K562 (cell line): ENCODE results near the gene CYB5D1. TPM values are rescaled to one million over a fixed set of nuclear protein-coding genes. Genes with fewer than 3 reads are reported as not detected.

Source experiments
- CBFA2T2 ChIP-seq: fragments of 450-650 bp; conservative IDR thresholded peaks from 2 replicates; pipeline ENCODE4 v1.6.1; 2017; ENCODE audit warnings: mild to moderate bottlenecking
- CSDE1 ChIP-seq, 2 experiments: fragments of 450-650 bp; IDR thresholded peaks; 2 replicates each; pipeline ENCODE4 v1.6.1; 2016; ENCODE audit warnings: mild to moderate bottlenecking in 1 of 2
- CTBP1 ChIP-seq: fragments of 450-650 bp; IDR thresholded peaks from 2 replicates; pipeline ENCODE4 v1.6.1; 2016; ENCODE audit warnings: borderline replicate concordance
- EZH2 ChIP-seq: IDR thresholded peaks from 2 replicates; pipeline ENCODE4 v1.6.1; 2012; ENCODE audit warnings: low read depth, mild to moderate bottlenecking, inconsistent platforms, low read length, borderline replicate concordance
- TCFL5 ChIP-seq: fragments of 250-450 bp; sonication (Bioruptor Pico); conservative IDR thresholded peaks from 2 replicates; pipeline ENCODE4 v1.6.1; 2021; ENCODE audit warnings: mild to moderate bottlenecking, moderate library complexity, matching md5 sums
- ZNF143 ChIP-seq: sonication (generic); formaldehyde crosslinking; IDR thresholded peaks from 2 replicates; pipeline ENCODE4 v1.9.0; 2022; ENCODE audit warnings: mild to moderate bottlenecking, missing genetic modification reagents
- ZNF407 ChIP-seq: fragments of 450-650 bp; IDR thresholded peaks from 2 replicates; pipeline ENCODE4 v1.6.1; 2016; ENCODE audit warnings: low read depth
- ZNF695 ChIP-seq: fragments of 450-650 bp; formaldehyde crosslinking; IDR thresholded peaks from 2 replicates; pipeline ENCODE4 v1.4.0; 2020; ENCODE audit warnings: mild to moderate bottlenecking, moderate library complexity
- polyA plus RNA-seq, 8 experiments: library from polyadenylated mRNA; depleted of rRNA in 4 of 8; stranded (reverse) in 5 of 8; unstranded in 3 of 8; fragments of >200 nt; fragmentation: Nextera tagmentation in 2 of 8; fragmentation: Illumina TruSeq in 1 of 8; extraction: Ambion mirVana in 2 of 8; extraction: Trizol in 1 of 8; gene quantifications; 2 replicates each; pipeline versions ENCODE4 v1.2.1 to v1.2.3, GENCODE V29; 2011 to 2014; ENCODE audit warnings: inconsistent platforms in 1 of 8, missing spikeins in 1 of 8
- total RNA-seq, 7 experiments: library from RNA; depleted of rRNA in 6 of 7; stranded (reverse); fragments of >200 nt in 6 of 7; fragmentation: Illumina TruSeq in 2 of 7; extraction: Trizol in 2 of 7; gene quantifications; 2 replicates each; pipeline versions ENCODE4 v1.2.1 to v1.2.3, GENCODE V29; 2011 to 2021; ENCODE audit warnings: low replicate concordance in 1 of 7
- TF ChIP-seq, protein P1 (sequence below), 3 experiments: fragments of 200-800 bp in 1 of 3; fragments of 250-450 bp in 1 of 3; fragments of 450-650 bp in 1 of 3; sonication (Bioruptor Pico) in 1 of 3; sonication (Bioruptor generic) in 1 of 3; formaldehyde crosslinking in 1 of 3; IDR thresholded peaks; 2 replicates each; pipeline versions ENCODE4 v1.6.1 to v1.8.0; 2016 to 2022; ENCODE audit warnings: mild to moderate bottlenecking in 2 of 3, missing genetic modification characterization in 2 of 3, missing compliant biosample characterization in 1 of 3, moderate library complexity in 1 of 3
- TF ChIP-seq, protein P2 (sequence below): fragments of 250-450 bp; sonication (Bioruptor Pico); IDR thresholded peaks from 2 replicates; pipeline ENCODE4 v1.8.0; 2022; ENCODE audit warnings: inconsistent platforms, mild to moderate bottlenecking, moderate library complexity, borderline replicate concordance
- TF ChIP-seq, protein P3 (sequence below): fragments of 250-450 bp; sonication (Bioruptor Pico); IDR thresholded peaks from 2 replicates; pipeline ENCODE4 v1.8.0; 2021; ENCODE audit warnings: borderline replicate concordance, mild to moderate bottlenecking, moderate library complexity; ENCODE audit not compliant: poor library complexity, severe bottlenecking

The CYB5D1 gene
- total and polyA plus RNA-seq, 9 of the 15 experiments (the other 6 are each of a cell fraction or from before 2014, with no cell fraction given), result 2.4 to 7.9 (median 5.7) TPM

DNA sequence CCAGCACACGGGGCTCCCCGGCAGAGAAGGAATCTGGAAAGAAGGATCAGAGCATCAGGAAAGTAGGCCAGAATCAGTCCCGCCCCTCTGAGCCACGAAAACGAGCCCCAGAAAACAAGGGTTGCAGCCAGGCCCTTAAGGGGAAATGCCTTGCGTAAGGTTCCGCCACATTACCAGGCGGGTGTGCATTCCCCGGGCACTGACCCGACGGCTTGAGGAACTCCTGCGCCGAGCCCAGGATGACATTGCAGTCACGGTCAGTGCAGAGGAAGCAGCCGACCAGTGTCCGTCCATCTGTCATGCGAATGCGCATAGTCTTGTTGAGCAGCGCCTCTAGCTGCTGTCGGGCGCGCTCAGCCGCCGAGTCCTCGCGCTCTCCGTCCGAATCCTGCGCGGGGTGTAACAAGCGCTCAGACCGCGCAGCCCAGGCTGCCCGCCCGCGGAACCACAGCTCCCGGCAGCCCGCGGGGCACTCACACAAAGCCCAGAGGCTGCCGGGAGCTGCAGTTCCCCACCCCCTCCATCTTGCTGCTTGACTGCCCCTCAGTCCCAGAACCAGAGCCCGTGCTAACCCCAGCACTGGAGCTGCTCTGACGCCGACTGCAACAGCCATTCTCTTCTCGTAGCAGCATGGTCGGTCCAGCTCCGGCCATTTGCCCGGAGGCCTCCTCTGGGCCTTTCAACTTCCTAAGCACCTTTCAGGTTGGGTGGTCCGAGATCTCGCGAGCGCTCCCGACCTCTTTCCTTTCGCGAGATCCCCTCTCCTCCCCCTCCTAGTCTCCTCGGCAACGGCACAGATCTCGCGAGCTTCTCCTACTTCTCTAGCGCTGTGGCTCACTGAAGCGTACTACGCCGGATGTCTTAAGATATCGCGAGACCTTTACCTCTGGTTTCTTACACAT lies 741 bp upstream of the CYB5D1 start, which contains the start of gene NAA38 (continued):
- TF ChIP-seq, protein P1, sequence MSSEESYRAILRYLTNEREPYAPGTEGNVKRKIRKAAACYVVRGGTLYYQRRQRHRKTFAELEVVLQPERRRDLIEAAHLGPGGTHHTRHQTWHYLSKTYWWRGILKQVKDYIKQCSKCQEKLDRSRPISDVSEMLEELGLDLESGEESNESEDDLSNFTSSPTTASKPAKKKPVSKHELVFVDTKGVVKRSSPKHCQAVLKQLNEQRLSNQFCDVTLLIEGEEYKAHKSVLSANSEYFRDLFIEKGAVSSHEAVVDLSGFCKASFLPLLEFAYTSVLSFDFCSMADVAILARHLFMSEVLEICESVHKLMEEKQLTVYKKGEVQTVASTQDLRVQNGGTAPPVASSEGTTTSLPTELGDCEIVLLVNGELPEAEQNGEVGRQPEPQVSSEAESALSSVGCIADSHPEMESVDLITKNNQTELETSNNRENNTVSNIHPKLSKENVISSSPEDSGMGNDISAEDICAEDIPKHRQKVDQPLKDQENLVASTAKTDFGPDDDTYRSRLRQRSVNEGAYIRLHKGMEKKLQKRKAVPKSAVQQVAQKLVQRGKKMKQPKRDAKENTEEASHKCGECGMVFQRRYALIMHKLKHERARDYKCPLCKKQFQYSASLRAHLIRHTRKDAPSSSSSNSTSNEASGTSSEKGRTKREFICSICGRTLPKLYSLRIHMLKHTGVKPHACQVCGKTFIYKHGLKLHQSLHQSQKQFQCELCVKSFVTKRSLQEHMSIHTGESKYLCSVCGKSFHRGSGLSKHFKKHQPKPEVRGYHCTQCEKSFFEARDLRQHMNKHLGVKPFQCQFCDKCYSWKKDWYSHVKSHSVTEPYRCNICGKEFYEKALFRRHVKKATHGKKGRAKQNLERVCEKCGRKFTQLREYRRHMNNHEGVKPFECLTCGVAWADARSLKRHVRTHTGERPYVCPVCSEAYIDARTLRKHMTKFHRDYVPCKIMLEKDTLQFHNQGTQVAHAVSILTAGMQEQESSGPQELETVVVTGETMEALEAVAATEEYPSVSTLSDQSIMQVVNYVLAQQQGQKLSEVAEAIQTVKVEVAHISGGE (CRISPR knock-in tag; IDR thresholded peaks at IDR 0.05), result no peak
- TF ChIP-seq ZNF407 (peak; percentile 86), ZNF695 (CRISPR knock-in tag) (no peak), EZH2 (no peak), CBFA2T2 (no peak), CTBP1 (peak; percentile 95), CSDE1 (IDR thresholded peaks at IDR 0.05) (no peak), TCFL5 (CRISPR knock-in tag) (no peak), ZNF143 (peak; percentile 88)
- TF ChIP-seq, protein P2, sequence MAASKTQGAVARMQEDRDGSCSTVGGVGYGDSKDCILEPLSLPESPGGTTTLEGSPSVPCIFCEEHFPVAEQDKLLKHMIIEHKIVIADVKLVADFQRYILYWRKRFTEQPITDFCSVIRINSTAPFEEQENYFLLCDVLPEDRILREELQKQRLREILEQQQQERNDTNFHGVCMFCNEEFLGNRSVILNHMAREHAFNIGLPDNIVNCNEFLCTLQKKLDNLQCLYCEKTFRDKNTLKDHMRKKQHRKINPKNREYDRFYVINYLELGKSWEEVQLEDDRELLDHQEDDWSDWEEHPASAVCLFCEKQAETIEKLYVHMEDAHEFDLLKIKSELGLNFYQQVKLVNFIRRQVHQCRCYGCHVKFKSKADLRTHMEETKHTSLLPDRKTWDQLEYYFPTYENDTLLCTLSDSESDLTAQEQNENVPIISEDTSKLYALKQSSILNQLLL (CRISPR knock-in tag), result no peak
- TF ChIP-seq, protein P3, sequence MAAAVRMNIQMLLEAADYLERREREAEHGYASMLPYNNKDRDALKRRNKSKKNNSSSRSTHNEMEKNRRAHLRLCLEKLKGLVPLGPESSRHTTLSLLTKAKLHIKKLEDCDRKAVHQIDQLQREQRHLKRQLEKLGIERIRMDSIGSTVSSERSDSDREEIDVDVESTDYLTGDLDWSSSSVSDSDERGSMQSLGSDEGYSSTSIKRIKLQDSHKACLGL (CRISPR knock-in tag), result no peak
